HepG2 (cell line): ENCODE data around the gene TSNAXIP1. TPM values are rescaled to one million over a fixed set of nuclear protein-coding genes. Genes with fewer than 3 reads are reported as not detected.

Source experiments
- BRCA1 ChIP-seq: sonication (generic); formaldehyde crosslinking; IDR thresholded peaks from 2 replicates; pipeline ENCODE4 v1.4.0; 2020; ENCODE audit warnings: missing genetic modification reagents
- CC2D1A ChIP-seq: sonication (generic); formaldehyde crosslinking; IDR thresholded peaks from 2 replicates; pipeline ENCODE4 v1.8.1; 2023; ENCODE audit warnings: mild to moderate bottlenecking, missing genetic modification reagents
- ESRRA ChIP-seq: sonication (generic); formaldehyde crosslinking; IDR thresholded peaks from 2 replicates; pipeline ENCODE4 v1.5.1; 2020; ENCODE audit warnings: mild to moderate bottlenecking, low read depth, missing genetic modification reagents
- GLI4 ChIP-seq: sonication (generic); formaldehyde crosslinking; IDR thresholded peaks from 2 replicates; pipeline ENCODE4 v1.5.1; 2020; ENCODE audit warnings: missing genetic modification reagents, mild to moderate bottlenecking, moderate library complexity, borderline replicate concordance
- HNRNPK ChIP-seq: fragments of 200-400 bp; formaldehyde crosslinking; IDR thresholded peaks from 2 replicates; pipeline ENCODE4 v1.6.1; 2018; ENCODE audit warnings: low read length, low read depth, moderate library complexity, mild to moderate bottlenecking; ENCODE audit not compliant: poor library complexity, severe bottlenecking
- KLF12 ChIP-seq: sonication (generic); formaldehyde crosslinking; IDR thresholded peaks from 2 replicates; pipeline ENCODE4 v1.4.0; 2020; ENCODE audit warnings: missing genetic modification reagents, borderline replicate concordance
- MAFK ChIP-seq, 2 experiments: IDR thresholded peaks in 1 of 2; conservative IDR thresholded peaks in 1 of 2; 2 replicates each; pipeline ENCODE4 v1.6.1; 2011; ENCODE audit warnings: improper control_type of control experiment in 2 of 2, low read length in 2 of 2
- MED1 ChIP-seq: sonication (generic); formaldehyde crosslinking; IDR thresholded peaks from 2 replicates; pipeline ENCODE4 v1.4.0; 2020; ENCODE audit warnings: missing genetic modification reagents
- MTF2 ChIP-seq: sonication (generic); formaldehyde crosslinking; IDR thresholded peaks from 2 replicates; pipeline ENCODE4 v1.5.0; 2020; ENCODE audit warnings: missing genetic modification reagents, borderline replicate concordance
- SNRNP70 ChIP-seq: fragments of 200-400 bp; formaldehyde crosslinking; IDR thresholded peaks from 2 replicates; pipeline ENCODE4 v1.6.1; 2017; ENCODE audit warnings: mild to moderate bottlenecking, low read depth, low read length, moderate library complexity
- YEATS4 ChIP-seq: sonication (generic); formaldehyde crosslinking; IDR thresholded peaks from 2 replicates; pipeline ENCODE4 v1.4.0; 2020; ENCODE audit warnings: missing genetic modification reagents, borderline replicate concordance
- ZNF337 ChIP-seq: sonication (generic); formaldehyde crosslinking; IDR thresholded peaks from 2 replicates; pipeline ENCODE4 v1.5.1; 2020; ENCODE audit warnings: missing genetic modification reagents, low read depth, mild to moderate bottlenecking, borderline replicate concordance
- ZNF441 ChIP-seq: sonication (generic); formaldehyde crosslinking; IDR thresholded peaks from 2 replicates; pipeline ENCODE4 v1.7.0; 2021; ENCODE audit warnings: missing genetic modification reagents, borderline replicate concordance
- ZNF564 ChIP-seq: sonication (generic); formaldehyde crosslinking; IDR thresholded peaks from 2 replicates; pipeline ENCODE4 v1.8.1; 2023; ENCODE audit warnings: mild to moderate bottlenecking, missing genetic modification reagents
- polyA plus RNA-seq, 8 experiments: library from polyadenylated mRNA; depleted of rRNA in 3 of 8; stranded (reverse) in 7 of 8; unstranded in 1 of 8; fragments of >200 nt; fragmentation: Illumina TruSeq in 4 of 8; extraction: Trizol in 4 of 8; gene quantifications; 2 replicates each; pipeline versions ENCODE4 v1.2.1 to v1.2.3, GENCODE V29; 2011 to 2016; ENCODE audit warnings: low read depth in 4 of 8, missing spikeins in 1 of 8, mixed read lengths in 1 of 8; ENCODE audit not compliant: insufficient read depth in 1 of 8
- total RNA-seq, 5 experiments: library from RNA; depleted of rRNA; stranded (reverse); fragments of >200 nt; fragmentation: Illumina TruSeq; extraction: Trizol; gene quantifications; 2 replicates each; pipeline ENCODE4 v1.2.3, GENCODE V29; 2016; ENCODE audit warnings: low read depth in 1 of 5
- TF ChIP-seq, protein P1 (sequence below): sonication (generic); formaldehyde crosslinking; IDR thresholded peaks from 2 replicates; pipeline ENCODE4 v1.9.0; 2022; ENCODE audit warnings: low read depth, missing genetic modification reagents
- TF ChIP-seq, protein P2 (sequence below): sonication (generic); formaldehyde crosslinking; IDR thresholded peaks from 2 replicates; pipeline ENCODE4 v1.4.0; 2020; ENCODE audit warnings: missing genetic modification reagents
- TF ChIP-seq, protein P3 (sequence below): IDR thresholded peaks from 2 replicates; pipeline ENCODE4 v1.6.1; 2016; ENCODE audit warnings: missing compliant biosample characterization, missing genetic modification reagents, borderline replicate concordance
- TF ChIP-seq, protein P4 (sequence below): IDR thresholded peaks from 2 replicates; pipeline ENCODE4 v1.6.1; 2016

TSNAXIP1 gene
- total and polyA plus RNA-seq, 2 of the 13 experiments (the other 11 are each of a cell fraction or from before 2014, with no cell fraction given), result 0.37 to 0.86 TPM

DNA sequence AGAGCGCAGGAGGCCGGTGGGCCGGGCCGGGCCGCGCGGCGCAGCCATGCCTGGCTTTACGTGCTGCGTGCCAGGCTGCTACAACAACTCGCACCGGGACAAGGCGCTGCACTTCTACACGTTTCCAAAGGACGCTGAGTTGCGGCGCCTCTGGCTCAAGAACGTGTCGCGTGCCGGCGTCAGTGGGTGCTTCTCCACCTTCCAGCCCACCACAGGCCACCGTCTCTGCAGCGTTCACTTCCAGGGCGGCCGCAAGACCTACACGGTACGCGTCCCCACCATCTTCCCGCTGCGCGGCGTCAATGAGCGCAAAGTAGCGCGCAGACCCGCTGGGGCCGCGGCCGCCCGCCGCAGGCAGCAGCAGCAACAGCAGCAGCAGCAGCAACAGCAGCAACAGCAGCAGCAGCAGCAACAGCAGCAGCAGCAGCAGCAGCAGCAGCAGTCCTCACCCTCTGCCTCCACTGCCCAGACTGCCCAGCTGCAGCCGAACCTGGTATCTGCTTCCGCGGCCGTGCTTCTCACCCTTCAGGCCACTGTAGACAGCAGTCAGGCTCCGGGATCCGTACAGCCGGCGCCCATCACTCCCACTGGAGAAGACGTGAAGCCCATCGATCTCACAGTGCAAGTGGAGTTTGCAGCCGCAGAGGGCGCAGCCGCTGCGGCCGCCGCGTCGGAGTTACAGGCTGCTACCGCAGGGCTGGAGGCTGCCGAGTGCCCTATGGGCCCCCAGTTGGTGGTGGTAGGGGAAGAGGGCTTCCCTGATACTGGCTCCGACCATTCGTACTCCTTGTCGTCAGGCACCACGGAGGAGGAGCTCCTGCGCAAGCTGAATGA lies 36.0 kb downstream of the TSNAXIP1 start (continued):
- TF ChIP-seq, protein P1, sequence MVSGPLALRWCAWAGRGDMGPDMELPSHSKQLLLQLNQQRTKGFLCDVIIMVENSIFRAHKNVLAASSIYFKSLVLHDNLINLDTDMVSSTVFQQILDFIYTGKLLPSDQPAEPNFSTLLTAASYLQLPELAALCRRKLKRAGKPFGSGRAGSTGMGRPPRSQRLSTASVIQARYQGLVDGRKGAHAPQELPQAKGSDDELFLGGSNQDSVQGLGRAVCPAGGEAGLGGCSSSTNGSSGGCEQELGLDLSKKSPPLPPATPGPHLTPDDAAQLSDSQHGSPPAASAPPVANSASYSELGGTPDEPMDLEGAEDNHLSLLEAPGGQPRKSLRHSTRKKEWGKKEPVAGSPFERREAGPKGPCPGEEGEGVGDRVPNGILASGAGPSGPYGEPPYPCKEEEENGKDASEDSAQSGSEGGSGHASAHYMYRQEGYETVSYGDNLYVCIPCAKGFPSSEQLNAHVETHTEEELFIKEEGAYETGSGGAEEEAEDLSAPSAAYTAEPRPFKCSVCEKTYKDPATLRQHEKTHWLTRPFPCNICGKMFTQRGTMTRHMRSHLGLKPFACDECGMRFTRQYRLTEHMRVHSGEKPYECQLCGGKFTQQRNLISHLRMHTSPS (CRISPR knock-in tag), result peak; percentile 44
- TF ChIP-seq, protein P2, sequence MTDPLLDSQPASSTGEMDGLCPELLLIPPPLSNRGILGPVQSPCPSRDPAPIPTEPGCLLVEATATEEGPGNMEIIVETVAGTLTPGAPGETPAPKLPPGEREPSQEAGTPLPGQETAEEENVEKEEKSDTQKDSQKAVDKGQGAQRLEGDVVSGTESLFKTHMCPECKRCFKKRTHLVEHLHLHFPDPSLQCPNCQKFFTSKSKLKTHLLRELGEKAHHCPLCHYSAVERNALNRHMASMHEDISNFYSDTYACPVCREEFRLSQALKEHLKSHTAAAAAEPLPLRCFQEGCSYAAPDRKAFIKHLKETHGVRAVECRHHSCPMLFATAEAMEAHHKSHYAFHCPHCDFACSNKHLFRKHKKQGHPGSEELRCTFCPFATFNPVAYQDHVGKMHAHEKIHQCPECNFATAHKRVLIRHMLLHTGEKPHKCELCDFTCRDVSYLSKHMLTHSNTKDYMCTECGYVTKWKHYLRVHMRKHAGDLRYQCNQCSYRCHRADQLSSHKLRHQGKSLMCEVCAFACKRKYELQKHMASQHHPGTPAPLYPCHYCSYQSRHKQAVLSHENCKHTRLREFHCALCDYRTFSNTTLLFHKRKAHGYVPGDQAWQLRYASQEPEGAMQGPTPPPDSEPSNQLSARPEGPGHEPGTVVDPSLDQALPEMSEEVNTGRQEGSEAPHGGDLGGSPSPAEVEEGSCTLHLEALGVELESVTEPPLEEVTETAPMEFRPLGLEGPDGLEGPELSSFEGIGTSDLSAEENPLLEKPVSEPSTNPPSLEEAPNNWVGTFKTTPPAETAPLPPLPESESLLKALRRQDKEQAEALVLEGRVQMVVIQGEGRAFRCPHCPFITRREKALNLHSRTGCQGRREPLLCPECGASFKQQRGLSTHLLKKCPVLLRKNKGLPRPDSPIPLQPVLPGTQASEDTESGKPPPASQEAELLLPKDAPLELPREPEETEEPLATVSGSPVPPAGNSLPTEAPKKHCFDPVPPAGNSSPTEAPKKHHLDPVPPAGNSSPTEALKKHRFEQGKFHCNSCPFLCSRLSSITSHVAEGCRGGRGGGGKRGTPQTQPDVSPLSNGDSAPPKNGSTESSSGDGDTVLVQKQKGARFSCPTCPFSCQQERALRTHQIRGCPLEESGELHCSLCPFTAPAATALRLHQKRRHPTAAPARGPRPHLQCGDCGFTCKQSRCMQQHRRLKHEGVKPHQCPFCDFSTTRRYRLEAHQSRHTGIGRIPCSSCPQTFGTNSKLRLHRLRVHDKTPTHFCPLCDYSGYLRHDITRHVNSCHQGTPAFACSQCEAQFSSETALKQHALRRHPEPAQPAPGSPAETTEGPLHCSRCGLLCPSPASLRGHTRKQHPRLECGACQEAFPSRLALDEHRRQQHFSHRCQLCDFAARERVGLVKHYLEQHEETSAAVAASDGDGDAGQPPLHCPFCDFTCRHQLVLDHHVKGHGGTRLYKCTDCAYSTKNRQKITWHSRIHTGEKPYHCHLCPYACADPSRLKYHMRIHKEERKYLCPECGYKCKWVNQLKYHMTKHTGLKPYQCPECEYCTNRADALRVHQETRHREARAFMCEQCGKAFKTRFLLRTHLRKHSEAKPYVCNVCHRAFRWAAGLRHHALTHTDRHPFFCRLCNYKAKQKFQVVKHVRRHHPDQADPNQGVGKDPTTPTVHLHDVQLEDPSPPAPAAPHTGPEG (CRISPR knock-in tag), result 0 out of 2 replicates have a peak, but pooled peaks have one; percentile 17
- TF ChIP-seq ZNF564 (CRISPR knock-in tag) (peak; percentile 68; the same call in 1 of the 2 replicates), CC2D1A (CRISPR knock-in tag) (no peak), MED1 (CRISPR knock-in tag) (no peak), HNRNPK (no peak), ZNF441 (CRISPR knock-in tag) (peak; percentile 67; the same call in 1 of the 2 replicates), MTF2 (CRISPR knock-in tag) (no peak), BRCA1 (CRISPR knock-in tag) (no peak; the same call in 1 of the 2 replicates), KLF12 (CRISPR knock-in tag) (peak; percentile 27; the same call in 1 of the 2 replicates), SNRNP70 (no peak), ESRRA (CRISPR knock-in tag) (peak; percentile 73), ZNF337 (CRISPR knock-in tag) (peak; percentile 82; the same call in 1 of the 2 replicates), MAFK (conservative IDR thresholded peaks at IDR 0.05 in 1 of 2, IDR thresholded peaks at IDR 0.05 in 1 of 2; ENCODE audit: low read length in 2 of 2) (no peak), YEATS4 (no peak; the same call in 1 of the 2 replicates), GLI4 (CRISPR knock-in tag) (no peak; the same call in 1 of the 2 replicates)
- TF ChIP-seq, protein P3, sequence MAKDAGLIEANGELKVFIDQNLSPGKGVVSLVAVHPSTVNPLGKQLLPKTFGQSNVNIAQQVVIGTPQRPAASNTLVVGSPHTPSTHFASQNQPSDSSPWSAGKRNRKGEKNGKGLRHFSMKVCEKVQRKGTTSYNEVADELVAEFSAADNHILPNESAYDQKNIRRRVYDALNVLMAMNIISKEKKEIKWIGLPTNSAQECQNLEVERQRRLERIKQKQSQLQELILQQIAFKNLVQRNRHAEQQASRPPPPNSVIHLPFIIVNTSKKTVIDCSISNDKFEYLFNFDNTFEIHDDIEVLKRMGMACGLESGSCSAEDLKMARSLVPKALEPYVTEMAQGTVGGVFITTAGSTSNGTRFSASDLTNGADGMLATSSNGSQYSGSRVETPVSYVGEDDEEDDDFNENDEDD (CRISPR knock-in tag), result no peak
- TF ChIP-seq, protein P4, sequence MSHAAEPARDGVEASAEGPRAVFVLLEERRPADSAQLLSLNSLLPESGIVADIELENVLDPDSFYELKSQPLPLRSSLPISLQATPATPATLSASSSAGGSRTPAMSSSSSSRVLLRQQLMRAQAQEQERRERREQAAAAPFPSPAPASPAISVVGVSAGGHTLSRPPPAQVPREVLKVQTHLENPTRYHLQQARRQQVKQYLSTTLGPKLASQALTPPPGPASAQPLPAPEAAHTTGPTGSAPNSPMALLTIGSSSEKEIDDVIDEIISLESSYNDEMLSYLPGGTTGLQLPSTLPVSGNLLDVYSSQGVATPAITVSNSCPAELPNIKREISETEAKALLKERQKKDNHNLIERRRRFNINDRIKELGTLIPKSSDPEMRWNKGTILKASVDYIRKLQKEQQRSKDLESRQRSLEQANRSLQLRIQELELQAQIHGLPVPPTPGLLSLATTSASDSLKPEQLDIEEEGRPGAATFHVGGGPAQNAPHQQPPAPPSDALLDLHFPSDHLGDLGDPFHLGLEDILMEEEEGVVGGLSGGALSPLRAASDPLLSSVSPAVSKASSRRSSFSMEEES (CRISPR knock-in tag), result no peak; the same call in 1 of the 2 replicates
